ENCODE data around the gene IGSF21.

The IGSF21 gene

GRCh38 chr1:18353528-18353927 is 245.9 kb downstream of the IGSF21 start:
- H4K20me1 ChIP-seq (ENCODE audit: insufficient read depth), result no peaks in the 10 kb centered on the region
- no peak overlapping the region for H3K9ac ChIP-seq
- peaks cover 5% of the 10 kb centered on the region; the same call in 1 of the 2 replicates for H3K27me3 ChIP-seq (ENCODE audit: insufficient read depth, low read depth)
- no peak for TF ChIP-seq CTCF (conservative IDR thresholded peaks at IDR 0.05; ENCODE audit: low read depth, low read length)
- no peak overlapping the region for H2AFZ ChIP-seq (ENCODE audit: low read depth)
- H3K27ac ChIP-seq, result no peak overlapping the region
- H3K4me3 ChIP-seq (IDR thresholded peaks at IDR 0.05; ENCODE audit: insufficient read depth, low read depth, low read length), result no peak overlapping the region
- H3K4me1 ChIP-seq (ENCODE audit: low read depth, poor library complexity, severe bottlenecking), result no peaks in the 10 kb centered on the region
- H3K4me2 ChIP-seq, result no peak overlapping the region
- no peaks in the 10 kb centered on the region for H3K79me2 ChIP-seq (ENCODE audit: insufficient read depth, low read depth)
- H3K36me3 ChIP-seq (ENCODE audit: insufficient read depth), result no peaks in the 10 kb centered on the region

GRCh38 chr1:18353992-18354391 is 246.4 kb downstream of the IGSF21 start:
- Histone ChIP-seq H3K4me1 (ENCODE audit: low read depth, poor library complexity, severe bottlenecking) (no peaks in the 10 kb centered on the region), H3K36me3 (ENCODE audit: insufficient read depth) (no peaks in the 10 kb centered on the region), H3K4me3 (IDR thresholded peaks at IDR 0.05; ENCODE audit: insufficient read depth, low read depth, low read length) (no peak overlapping the region), H4K20me1 (ENCODE audit: insufficient read depth) (no peaks in the 10 kb centered on the region), H3K4me2 (no peak overlapping the region), H3K27ac (no peak overlapping the region), H3K27me3 (ENCODE audit: insufficient read depth, low read depth) (peaks cover 5% of the 10 kb centered on the region; the same call in 1 of the 2 replicates), H3K79me2 (ENCODE audit: insufficient read depth, low read depth) (no peaks in the 10 kb centered on the region), H2AFZ (ENCODE audit: low read depth) (no peak overlapping the region), H3K9ac (no peak overlapping the region)
- no peak for TF ChIP-seq CTCF (conservative IDR thresholded peaks at IDR 0.05; ENCODE audit: low read depth, low read length)

- Histone ChIP-seq H3K27me3 (ENCODE audit: insufficient read depth, low read depth) (peaks cover 5% of the 10 kb centered on the region; the same call in 1 of the 2 replicates), H3K36me3 (ENCODE audit: insufficient read depth) (no peaks in the 10 kb centered on the region), H3K27ac (no peak overlapping the region), H3K79me2 (ENCODE audit: insufficient read depth, low read depth) (no peaks in the 10 kb centered on the region), H3K9ac (no peak overlapping the region), H3K4me2 (no peak overlapping the region), H2AFZ (ENCODE audit: low read depth) (no peak overlapping the region), H3K4me1 (ENCODE audit: low read depth, poor library complexity, severe bottlenecking) (no peaks in the 10 kb centered on the region), H3K4me3 (IDR thresholded peaks at IDR 0.05; ENCODE audit: insufficient read depth, low read depth, low read length) (no peak overlapping the region), H4K20me1 (ENCODE audit: insufficient read depth) (no peaks in the 10 kb centered on the region)
- no peak for TF ChIP-seq CTCF (conservative IDR thresholded peaks at IDR 0.05; ENCODE audit: low read depth, low read length)
These were observed 247.0 kb downstream of the IGSF21 start for GRCh38 chr1:18354612-18355011.

GRCh38 chr1:18357622-18358230 is 250.1 kb downstream of the IGSF21 start:
- no peak overlapping the region for H2AFZ ChIP-seq (ENCODE audit: low read depth)
- no peaks in the 10 kb centered on the region for H3K36me3 ChIP-seq (ENCODE audit: insufficient read depth)
- no peak overlapping the region for H3K4me2 ChIP-seq
- no peak overlapping the region for H3K9ac ChIP-seq
- H3K4me1 ChIP-seq (ENCODE audit: low read depth, poor library complexity, severe bottlenecking), result no peaks in the 10 kb centered on the region
- no peak overlapping the region for H3K27ac ChIP-seq
- no peaks in the 10 kb centered on the region for H3K79me2 ChIP-seq (ENCODE audit: insufficient read depth, low read depth)
- no peaks in the 10 kb centered on the region; the same call in 1 of the 2 replicates for H3K27me3 ChIP-seq (ENCODE audit: insufficient read depth, low read depth)
- no peak for TF ChIP-seq CTCF (conservative IDR thresholded peaks at IDR 0.05; ENCODE audit: low read depth, low read length)
- H4K20me1 ChIP-seq (ENCODE audit: insufficient read depth), result no peaks in the 10 kb centered on the region
- H3K4me3 ChIP-seq (IDR thresholded peaks at IDR 0.05; ENCODE audit: insufficient read depth, low read depth, low read length), result no peak overlapping the region
